HEK293 (cell line): ENCODE results near the gene EXOSC5.

Experiments used
- BCL11B ChIP-seq: fragments of 450-650 bp; formaldehyde crosslinking; IDR thresholded peaks from 2 replicates; pipeline ENCODE4 v1.5.1; 2016; ENCODE audit warnings: low read depth, missing biosample characterization, missing genetic modification characterization
- GLIS1 ChIP-seq: fragments of 450-650 bp; formaldehyde crosslinking; IDR thresholded peaks from 2 replicates; pipeline ENCODE4 v1.5.1; 2016; ENCODE audit warnings: missing biosample characterization, missing genetic modification characterization
- MYNN ChIP-seq: fragments of 450-650 bp; formaldehyde crosslinking; IDR thresholded peaks from 2 replicates; pipeline ENCODE4 v1.5.1; 2016; ENCODE audit warnings: missing biosample characterization, missing genetic modification characterization, borderline replicate concordance
- YY2 ChIP-seq: fragments of 450-650 bp; formaldehyde crosslinking; IDR thresholded peaks from 2 replicates; pipeline ENCODE4 v1.5.1; 2016; ENCODE audit warnings: missing biosample characterization, missing genetic modification characterization
- ZNF155 ChIP-seq: fragments of 450-650 bp; formaldehyde crosslinking; IDR thresholded peaks from 2 replicates; pipeline ENCODE4 v1.5.1; 2016; ENCODE audit warnings: missing biosample characterization, missing genetic modification characterization
- ZNF311 ChIP-seq: fragments of 450-650 bp; formaldehyde crosslinking; IDR thresholded peaks from 2 replicates; pipeline ENCODE4 v1.5.1; 2017; ENCODE audit warnings: missing biosample characterization, missing genetic modification characterization, borderline replicate concordance
- ZNF324 ChIP-seq: fragments of 450-650 bp; formaldehyde crosslinking; IDR thresholded peaks from 2 replicates; pipeline ENCODE4 v1.5.1; 2016; ENCODE audit warnings: missing biosample characterization, missing genetic modification characterization
- ZNF426 ChIP-seq: fragments of 450-650 bp; formaldehyde crosslinking; IDR thresholded peaks from 2 replicates; pipeline ENCODE4 v1.5.1; 2017; ENCODE audit warnings: missing biosample characterization, missing genetic modification characterization, mild to moderate bottlenecking, inconsistent platforms, moderate library complexity
- ZNF571 ChIP-seq: fragments of 450-650 bp; formaldehyde crosslinking; IDR thresholded peaks from 2 replicates; pipeline ENCODE4 v1.5.0; 2017; ENCODE audit warnings: missing biosample characterization, missing genetic modification characterization
- ZNF768 ChIP-seq: fragments of 450-650 bp; formaldehyde crosslinking; IDR thresholded peaks from 2 replicates; pipeline ENCODE4 v1.5.1; 2018; ENCODE audit warnings: missing biosample characterization, mild to moderate bottlenecking, missing genetic modification characterization
- ZNF837 ChIP-seq: fragments of 450-650 bp; formaldehyde crosslinking; IDR thresholded peaks from 2 replicates; pipeline ENCODE4 v1.5.1; 2016; ENCODE audit warnings: missing biosample characterization, missing genetic modification characterization
- ZXDB ChIP-seq: fragments of 450-650 bp; formaldehyde crosslinking; IDR thresholded peaks from 2 replicates; pipeline ENCODE4 v1.5.1; 2016; ENCODE audit warnings: missing biosample characterization, missing genetic modification characterization
- TF ChIP-seq, protein P1 (sequence below): fragments of 450-650 bp; formaldehyde crosslinking; IDR thresholded peaks from 2 replicates; pipeline ENCODE4 v1.5.1; 2016; ENCODE audit warnings: missing biosample characterization, missing genetic modification characterization
- TF ChIP-seq, protein P2 (sequence below): fragments of 450-650 bp; formaldehyde crosslinking; conservative IDR thresholded peaks from 2 replicates; pipeline ENCODE4 v1.5.1; 2016; ENCODE audit warnings: low read depth, missing biosample characterization, missing genetic modification characterization
- TF ChIP-seq, protein P3 (sequence below): fragments of 450-650 bp; formaldehyde crosslinking; IDR thresholded peaks from 2 replicates; pipeline ENCODE4 v1.5.1; 2016; ENCODE audit warnings: missing biosample characterization, missing genetic modification characterization
- TF ChIP-seq, protein P4 (sequence below): fragments of 450-650 bp; formaldehyde crosslinking; IDR thresholded peaks from 2 replicates; pipeline ENCODE4 v1.5.1; 2017; ENCODE audit warnings: missing biosample characterization, missing genetic modification characterization
- TF ChIP-seq, protein P5 (sequence below): fragments of 450-650 bp; formaldehyde crosslinking; IDR thresholded peaks from 2 replicates; pipeline ENCODE4 v1.5.1; 2017; ENCODE audit warnings: missing biosample characterization, missing genetic modification characterization
- TF ChIP-seq, protein P6 (sequence below): fragments of 450-650 bp; formaldehyde crosslinking; IDR thresholded peaks from 2 replicates; pipeline ENCODE4 v1.5.1; 2016; ENCODE audit warnings: missing biosample characterization, missing genetic modification characterization, borderline replicate concordance
- TF ChIP-seq, protein P7 (sequence below): fragments of 450-650 bp; formaldehyde crosslinking; IDR thresholded peaks from 2 replicates; pipeline ENCODE4 v1.5.1; 2016; ENCODE audit warnings: missing biosample characterization, missing genetic modification characterization, low read depth

The EXOSC5 gene

DNA sequence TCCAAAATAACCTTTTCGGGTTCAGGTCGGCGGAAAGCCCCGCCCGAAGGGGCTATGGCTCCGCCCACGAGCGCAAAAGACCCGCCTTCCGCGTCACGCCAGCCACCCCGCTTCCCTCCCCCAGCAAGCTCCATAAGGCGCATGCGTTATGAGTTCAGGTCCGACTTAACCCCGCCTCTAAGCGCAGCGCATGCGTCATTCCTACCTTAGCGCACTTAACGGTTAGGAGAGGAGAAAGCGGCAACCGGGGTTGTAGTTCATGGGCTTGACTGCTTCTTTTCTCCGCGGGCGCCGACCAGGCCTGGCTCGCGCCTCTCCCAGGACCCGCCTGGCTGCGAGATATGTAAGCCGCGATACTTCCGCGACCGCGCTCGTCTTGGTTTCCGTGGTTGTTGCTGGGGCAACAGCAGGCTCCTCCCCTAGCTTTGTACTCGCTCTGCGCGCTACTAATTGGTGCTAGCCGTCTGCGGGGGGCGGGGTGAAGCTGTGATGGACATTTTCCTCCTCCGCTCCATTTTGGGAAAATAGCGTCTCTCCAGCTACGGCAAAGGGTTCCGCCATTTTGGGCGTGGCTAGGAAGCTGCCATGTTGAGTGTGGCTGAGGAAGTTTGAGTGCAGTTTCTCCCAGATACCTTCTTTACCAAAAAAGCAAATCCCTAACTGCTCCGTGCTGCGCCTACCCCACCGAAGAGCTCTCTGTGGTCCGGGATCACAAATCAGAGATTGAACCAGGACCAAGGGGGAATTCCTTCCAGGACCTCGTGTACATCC is 33.2 kb downstream of the EXOSC5 start, which contains the start of gene B9D2 (continued):
- TF ChIP-seq, protein P1, sequence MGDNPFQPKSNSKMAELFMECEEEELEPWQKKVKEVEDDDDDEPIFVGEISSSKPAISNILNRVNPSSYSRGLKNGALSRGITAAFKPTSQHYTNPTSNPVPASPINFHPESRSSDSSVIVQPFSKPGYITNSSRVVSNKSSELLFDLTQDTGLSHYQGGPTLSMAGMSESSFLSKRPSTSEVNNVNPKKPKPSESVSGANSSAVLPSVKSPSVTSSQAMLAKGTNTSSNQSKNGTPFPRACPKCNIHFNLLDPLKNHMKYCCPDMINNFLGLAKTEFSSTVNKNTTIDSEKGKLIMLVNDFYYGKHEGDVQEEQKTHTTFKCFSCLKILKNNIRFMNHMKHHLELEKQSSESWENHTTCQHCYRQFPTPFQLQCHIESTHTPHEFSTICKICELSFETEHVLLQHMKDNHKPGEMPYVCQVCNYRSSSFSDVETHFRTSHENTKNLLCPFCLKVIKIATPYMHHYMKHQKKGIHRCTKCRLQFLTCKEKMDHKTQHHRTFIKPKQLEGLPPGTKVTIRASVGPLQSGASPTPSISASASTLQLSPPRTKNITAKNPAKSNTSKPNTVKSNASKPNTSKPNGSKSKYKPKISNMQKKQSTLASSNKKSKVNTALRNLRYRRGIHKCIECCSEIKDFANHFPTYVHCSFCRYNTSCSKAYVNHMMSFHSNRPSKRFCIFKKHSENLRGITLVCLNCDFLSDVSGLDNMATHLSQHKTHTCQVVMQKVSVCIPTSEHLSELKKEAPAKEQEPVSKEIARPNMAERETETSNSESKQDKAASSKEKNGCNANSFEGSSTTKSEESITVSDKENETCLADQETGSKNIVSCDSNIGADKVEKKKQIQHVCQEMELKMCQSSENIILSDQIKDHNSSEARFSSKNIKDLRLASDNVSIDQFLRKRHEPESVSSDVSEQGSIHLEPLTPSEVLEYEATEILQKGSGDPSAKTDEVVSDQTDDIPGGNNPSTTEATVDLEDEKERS (tag by site-specific recombination) = no peak
- TF ChIP-seq YY2 (tag by site-specific recombination) (peak; percentile 99), ZNF324 (tag by site-specific recombination) (no peak), GLIS1 (tag by site-specific recombination) (peak; percentile 15; the same call in 1 of the 2 replicates), ZNF426 (no peak), ZXDB (0 out of 2 replicates have a peak, but pooled peaks have one; percentile 56), ZNF155 (tag by site-specific recombination) (no peak), ZNF837 (tag by site-specific recombination) (no peak), MYNN (tag by site-specific recombination) (peak; percentile 82; the same call in 1 of the 2 replicates), ZNF768 (no peak), ZNF311 (no peak), ZNF571 (tag by site-specific recombination) (no peak), BCL11B (no peak)
- TF ChIP-seq, protein P2, sequence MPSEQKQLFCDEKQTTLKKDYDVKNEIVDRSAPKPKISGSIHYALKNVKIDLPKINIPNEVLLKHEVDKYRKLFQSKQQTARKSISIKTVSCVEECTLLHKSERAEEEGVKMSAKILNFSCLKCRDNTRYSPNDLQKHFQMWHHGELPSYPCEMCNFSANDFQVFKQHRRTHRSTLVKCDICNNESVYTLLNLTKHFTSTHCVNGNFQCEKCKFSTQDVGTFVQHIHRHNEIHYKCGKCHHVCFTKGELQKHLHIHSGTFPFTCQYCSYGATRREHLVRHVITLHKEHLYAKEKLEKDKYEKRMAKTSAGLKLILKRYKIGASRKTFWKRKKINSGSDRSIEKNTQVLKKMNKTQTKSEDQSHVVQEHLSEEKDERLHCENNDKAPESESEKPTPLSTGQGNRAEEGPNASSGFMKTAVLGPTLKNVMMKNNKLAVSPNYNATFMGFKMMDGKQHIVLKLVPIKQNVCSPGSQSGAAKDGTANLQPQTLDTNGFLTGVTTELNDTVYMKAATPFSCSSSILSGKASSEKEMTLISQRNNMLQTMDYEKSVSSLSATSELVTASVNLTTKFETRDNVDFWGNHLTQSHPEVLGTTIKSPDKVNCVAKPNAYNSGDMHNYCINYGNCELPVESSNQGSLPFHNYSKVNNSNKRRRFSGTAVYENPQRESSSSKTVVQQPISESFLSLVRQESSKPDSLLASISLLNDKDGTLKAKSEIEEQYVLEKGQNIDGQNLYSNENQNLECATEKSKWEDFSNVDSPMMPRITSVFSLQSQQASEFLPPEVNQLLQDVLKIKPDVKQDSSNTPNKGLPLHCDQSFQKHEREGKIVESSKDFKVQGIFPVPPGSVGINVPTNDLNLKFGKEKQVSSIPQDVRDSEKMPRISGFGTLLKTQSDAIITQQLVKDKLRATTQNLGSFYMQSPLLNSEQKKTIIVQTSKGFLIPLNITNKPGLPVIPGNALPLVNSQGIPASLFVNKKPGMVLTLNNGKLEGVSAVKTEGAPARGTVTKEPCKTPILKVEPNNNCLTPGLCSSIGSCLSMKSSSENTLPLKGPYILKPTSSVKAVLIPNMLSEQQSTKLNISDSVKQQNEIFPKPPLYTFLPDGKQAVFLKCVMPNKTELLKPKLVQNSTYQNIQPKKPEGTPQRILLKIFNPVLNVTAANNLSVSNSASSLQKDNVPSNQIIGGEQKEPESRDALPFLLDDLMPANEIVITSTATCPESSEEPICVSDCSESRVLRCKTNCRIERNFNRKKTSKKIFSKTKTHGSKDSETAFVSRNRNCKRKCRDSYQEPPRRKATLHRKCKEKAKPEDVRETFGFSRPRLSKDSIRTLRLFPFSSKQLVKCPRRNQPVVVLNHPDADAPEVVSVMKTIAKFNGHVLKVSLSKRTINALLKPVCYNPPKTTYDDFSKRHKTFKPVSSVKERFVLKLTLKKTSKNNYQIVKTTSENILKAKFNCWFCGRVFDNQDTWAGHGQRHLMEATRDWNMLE (tag by site-specific recombination) = no peak
- TF ChIP-seq, protein P3, sequence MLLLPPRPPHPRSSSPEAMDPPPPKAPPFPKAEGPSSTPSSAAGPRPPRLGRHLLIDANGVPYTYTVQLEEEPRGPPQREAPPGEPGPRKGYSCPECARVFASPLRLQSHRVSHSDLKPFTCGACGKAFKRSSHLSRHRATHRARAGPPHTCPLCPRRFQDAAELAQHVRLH (tag by site-specific recombination) = no peak
- TF ChIP-seq, protein P4, sequence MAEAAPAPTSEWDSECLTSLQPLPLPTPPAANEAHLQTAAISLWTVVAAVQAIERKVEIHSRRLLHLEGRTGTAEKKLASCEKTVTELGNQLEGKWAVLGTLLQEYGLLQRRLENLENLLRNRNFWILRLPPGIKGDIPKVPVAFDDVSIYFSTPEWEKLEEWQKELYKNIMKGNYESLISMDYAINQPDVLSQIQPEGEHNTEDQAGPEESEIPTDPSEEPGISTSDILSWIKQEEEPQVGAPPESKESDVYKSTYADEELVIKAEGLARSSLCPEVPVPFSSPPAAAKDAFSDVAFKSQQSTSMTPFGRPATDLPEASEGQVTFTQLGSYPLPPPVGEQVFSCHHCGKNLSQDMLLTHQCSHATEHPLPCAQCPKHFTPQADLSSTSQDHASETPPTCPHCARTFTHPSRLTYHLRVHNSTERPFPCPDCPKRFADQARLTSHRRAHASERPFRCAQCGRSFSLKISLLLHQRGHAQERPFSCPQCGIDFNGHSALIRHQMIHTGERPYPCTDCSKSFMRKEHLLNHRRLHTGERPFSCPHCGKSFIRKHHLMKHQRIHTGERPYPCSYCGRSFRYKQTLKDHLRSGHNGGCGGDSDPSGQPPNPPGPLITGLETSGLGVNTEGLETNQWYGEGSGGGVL (tag by site-specific recombination) = no peak
- TF ChIP-seq, protein P5, sequence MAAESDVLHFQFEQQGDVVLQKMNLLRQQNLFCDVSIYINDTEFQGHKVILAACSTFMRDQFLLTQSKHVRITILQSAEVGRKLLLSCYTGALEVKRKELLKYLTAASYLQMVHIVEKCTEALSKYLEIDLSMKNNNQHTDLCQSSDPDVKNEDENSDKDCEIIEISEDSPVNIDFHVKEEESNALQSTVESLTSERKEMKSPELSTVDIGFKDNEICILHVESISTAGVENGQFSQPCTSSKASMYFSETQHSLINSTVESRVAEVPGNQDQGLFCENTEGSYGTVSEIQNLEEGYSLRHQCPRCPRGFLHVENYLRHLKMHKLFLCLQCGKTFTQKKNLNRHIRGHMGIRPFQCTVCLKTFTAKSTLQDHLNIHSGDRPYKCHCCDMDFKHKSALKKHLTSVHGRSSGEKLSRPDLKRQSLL (tag by site-specific recombination) = no peak
- TF ChIP-seq, protein P6, sequence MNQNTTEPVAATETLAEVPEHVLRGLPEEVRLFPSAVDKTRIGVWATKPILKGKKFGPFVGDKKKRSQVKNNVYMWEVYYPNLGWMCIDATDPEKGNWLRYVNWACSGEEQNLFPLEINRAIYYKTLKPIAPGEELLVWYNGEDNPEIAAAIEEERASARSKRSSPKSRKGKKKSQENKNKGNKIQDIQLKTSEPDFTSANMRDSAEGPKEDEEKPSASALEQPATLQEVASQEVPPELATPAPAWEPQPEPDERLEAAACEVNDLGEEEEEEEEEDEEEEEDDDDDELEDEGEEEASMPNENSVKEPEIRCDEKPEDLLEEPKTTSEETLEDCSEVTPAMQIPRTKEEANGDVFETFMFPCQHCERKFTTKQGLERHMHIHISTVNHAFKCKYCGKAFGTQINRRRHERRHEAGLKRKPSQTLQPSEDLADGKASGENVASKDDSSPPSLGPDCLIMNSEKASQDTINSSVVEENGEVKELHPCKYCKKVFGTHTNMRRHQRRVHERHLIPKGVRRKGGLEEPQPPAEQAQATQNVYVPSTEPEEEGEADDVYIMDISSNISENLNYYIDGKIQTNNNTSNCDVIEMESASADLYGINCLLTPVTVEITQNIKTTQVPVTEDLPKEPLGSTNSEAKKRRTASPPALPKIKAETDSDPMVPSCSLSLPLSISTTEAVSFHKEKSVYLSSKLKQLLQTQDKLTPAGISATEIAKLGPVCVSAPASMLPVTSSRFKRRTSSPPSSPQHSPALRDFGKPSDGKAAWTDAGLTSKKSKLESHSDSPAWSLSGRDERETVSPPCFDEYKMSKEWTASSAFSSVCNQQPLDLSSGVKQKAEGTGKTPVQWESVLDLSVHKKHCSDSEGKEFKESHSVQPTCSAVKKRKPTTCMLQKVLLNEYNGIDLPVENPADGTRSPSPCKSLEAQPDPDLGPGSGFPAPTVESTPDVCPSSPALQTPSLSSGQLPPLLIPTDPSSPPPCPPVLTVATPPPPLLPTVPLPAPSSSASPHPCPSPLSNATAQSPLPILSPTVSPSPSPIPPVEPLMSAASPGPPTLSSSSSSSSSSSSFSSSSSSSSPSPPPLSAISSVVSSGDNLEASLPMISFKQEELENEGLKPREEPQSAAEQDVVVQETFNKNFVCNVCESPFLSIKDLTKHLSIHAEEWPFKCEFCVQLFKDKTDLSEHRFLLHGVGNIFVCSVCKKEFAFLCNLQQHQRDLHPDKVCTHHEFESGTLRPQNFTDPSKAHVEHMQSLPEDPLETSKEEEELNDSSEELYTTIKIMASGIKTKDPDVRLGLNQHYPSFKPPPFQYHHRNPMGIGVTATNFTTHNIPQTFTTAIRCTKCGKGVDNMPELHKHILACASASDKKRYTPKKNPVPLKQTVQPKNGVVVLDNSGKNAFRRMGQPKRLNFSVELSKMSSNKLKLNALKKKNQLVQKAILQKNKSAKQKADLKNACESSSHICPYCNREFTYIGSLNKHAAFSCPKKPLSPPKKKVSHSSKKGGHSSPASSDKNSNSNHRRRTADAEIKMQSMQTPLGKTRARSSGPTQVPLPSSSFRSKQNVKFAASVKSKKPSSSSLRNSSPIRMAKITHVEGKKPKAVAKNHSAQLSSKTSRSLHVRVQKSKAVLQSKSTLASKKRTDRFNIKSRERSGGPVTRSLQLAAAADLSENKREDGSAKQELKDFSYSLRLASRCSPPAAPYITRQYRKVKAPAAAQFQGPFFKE = no peak
- TF ChIP-seq, protein P7, sequence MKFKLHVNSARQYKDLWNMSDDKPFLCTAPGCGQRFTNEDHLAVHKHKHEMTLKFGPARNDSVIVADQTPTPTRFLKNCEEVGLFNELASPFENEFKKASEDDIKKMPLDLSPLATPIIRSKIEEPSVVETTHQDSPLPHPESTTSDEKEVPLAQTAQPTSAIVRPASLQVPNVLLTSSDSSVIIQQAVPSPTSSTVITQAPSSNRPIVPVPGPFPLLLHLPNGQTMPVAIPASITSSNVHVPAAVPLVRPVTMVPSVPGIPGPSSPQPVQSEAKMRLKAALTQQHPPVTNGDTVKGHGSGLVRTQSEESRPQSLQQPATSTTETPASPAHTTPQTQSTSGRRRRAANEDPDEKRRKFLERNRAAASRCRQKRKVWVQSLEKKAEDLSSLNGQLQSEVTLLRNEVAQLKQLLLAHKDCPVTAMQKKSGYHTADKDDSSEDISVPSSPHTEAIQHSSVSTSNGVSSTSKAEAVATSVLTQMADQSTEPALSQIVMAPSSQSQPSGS = no peak
